ENCODE results near the gene APOD.
"Not testable (repeated sequence)": the region's sequence is repeated elsewhere in the genome, so short reads cannot be mapped to it uniquely, and the experiment has no call there.

Gene APOD

GRCh38 chr3:195614672-195615504, 31.1 kb upstream of the APOD start:
- H3K36me3 ChIP-seq (ENCODE audit: control insufficient read depth in 1 of 2, insufficient read depth in 2 of 2, low read length in 2 of 2); H3K4me1 ChIP-seq (ENCODE audit: control insufficient read depth in 1 of 2, insufficient read depth in 2 of 2, low read length in 2 of 2); H3K27ac ChIP-seq (ENCODE audit: low read length); H3K9me3 ChIP-seq (ENCODE audit: control insufficient read depth in 1 of 2, low read length in 2 of 2); H3K4me3 ChIP-seq (ENCODE audit: low read depth in 1 of 2, low read length in 2 of 2); H3K27me3 ChIP-seq (ENCODE audit: low read depth, low read length): not testable (repeated sequence)

DNA sequence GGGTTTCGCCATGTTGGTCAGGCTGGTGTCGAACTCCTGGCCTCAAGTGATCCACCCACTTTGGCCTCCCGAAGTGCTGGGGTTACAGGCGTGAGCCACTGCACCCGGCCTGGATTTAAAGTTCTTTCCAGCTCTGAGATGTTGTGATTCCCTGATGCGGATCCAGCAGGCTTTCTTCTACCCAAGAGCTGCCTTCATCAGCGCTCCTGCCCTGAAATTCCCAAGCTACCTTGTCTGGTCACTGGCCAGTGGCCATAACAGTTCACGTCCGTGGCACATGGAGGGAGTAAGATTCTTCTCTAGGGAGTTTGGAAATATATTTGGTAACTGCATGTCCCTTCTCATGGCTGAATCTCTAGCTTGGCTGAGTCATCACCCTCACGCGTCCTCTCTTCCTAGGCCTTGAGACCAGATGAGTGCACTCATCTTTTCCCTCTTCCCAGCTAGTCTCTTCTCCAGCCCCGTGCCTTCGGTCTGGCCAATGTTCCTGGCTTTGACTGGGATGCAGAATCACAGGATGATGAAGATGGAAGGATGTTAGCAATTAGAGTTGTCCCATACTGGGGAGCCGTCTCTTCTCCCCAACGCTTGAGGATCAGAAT, 29.8 kb upstream of the APOD start:
- no peaks in the 10 kb centered on the region for H3K4me1 ChIP-seq (ENCODE audit: control insufficient read depth in 1 of 2, insufficient read depth in 2 of 2, low read length in 2 of 2)
- no peak overlapping the region for H3K27ac ChIP-seq (ENCODE audit: low read length)
- no peaks in the 10 kb centered on the region for H3K9me3 ChIP-seq (ENCODE audit: control insufficient read depth in 1 of 2, low read length in 2 of 2)
- H3K27me3 ChIP-seq (ENCODE audit: low read depth, low read length), result no peaks in the 10 kb centered on the region
- no peaks in the 10 kb centered on the region for H3K36me3 ChIP-seq (ENCODE audit: control insufficient read depth in 1 of 2, insufficient read depth in 2 of 2, low read length in 2 of 2)
- H3K4me3 ChIP-seq (ENCODE audit: low read depth in 1 of 2, low read length in 2 of 2), result no peak overlapping the region

DNA sequence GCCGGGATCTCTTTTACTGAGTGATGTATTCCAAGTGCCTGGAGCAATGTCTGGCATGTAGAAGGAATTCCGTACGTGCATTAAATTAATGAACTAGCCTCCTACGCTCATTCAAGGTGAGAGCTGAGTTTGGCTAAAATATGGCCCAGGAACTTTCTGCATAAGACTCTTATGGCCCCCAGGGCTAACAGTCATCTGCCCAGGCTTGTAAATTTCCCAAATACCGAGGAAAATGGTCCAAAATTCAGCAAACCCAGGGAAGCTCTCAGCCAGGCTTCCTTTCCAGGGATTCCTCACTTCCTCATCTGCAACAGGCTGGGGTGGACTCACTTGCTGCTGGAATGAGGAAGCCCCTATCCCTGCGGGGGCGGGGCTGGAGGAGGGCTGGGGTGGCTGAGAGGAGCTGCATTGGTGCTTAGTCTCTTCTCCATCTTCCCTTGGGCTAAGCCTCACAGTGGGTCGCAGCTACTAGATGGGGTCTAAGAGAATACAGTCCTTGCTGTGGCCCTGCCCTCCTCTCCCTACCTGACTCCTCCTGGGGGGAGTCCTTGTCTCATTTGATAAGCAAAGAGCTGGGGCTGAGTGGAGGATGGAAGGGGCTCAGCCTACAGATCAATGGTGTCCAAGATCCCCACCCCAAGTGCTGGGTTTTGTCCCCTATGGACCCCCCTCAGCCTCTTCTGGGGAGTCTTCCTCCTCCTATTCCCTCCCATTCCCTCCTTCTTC, 28.5 kb upstream of the APOD start:
- no peaks in the 10 kb centered on the region for H3K4me1 ChIP-seq (ENCODE audit: control insufficient read depth in 1 of 2, insufficient read depth in 2 of 2, low read length in 2 of 2)
- H3K4me3 ChIP-seq (ENCODE audit: low read depth in 1 of 2, low read length in 2 of 2), result no peak overlapping the region
- no peaks in the 10 kb centered on the region for H3K36me3 ChIP-seq (ENCODE audit: control insufficient read depth in 1 of 2, insufficient read depth in 2 of 2, low read length in 2 of 2)
- no peak overlapping the region for H3K27ac ChIP-seq (ENCODE audit: low read length)
- no peaks in the 10 kb centered on the region for H3K9me3 ChIP-seq (ENCODE audit: control insufficient read depth in 1 of 2, low read length in 2 of 2)
- H3K27me3 ChIP-seq (ENCODE audit: low read depth, low read length), result no peaks in the 10 kb centered on the region

- Histone ChIP-seq H3K27me3 (ENCODE audit: low read depth, low read length) (no peaks in the 10 kb centered on the region), H3K4me1 (ENCODE audit: control insufficient read depth in 1 of 2, insufficient read depth in 2 of 2, low read length in 2 of 2) (no peaks in the 10 kb centered on the region), H3K9me3 (ENCODE audit: control insufficient read depth in 1 of 2, low read length in 2 of 2) (no peaks in the 10 kb centered on the region), H3K4me3 (ENCODE audit: low read depth in 1 of 2, low read length in 2 of 2) (no peak overlapping the region), H3K27ac (ENCODE audit: low read length) (no peak overlapping the region), H3K36me3 (ENCODE audit: control insufficient read depth in 1 of 2, insufficient read depth in 2 of 2, low read length in 2 of 2) (no peaks in the 10 kb centered on the region)
Observed at GRCh38 chr3:195609229-195609628, 25.5 kb upstream of the APOD start.

GRCh38 chr3:195601785-195602184, 18.0 kb upstream of the APOD start:
- H3K4me3 ChIP-seq (ENCODE audit: low read depth in 1 of 2, low read length in 2 of 2); H3K4me1 ChIP-seq (ENCODE audit: control insufficient read depth in 1 of 2, insufficient read depth in 2 of 2, low read length in 2 of 2); H3K27ac ChIP-seq (ENCODE audit: low read length); H3K36me3 ChIP-seq (ENCODE audit: control insufficient read depth in 1 of 2, insufficient read depth in 2 of 2, low read length in 2 of 2); H3K27me3 ChIP-seq (ENCODE audit: low read depth, low read length); H3K9me3 ChIP-seq (ENCODE audit: control insufficient read depth in 1 of 2, low read length in 2 of 2): not testable (repeated sequence)

DNA sequence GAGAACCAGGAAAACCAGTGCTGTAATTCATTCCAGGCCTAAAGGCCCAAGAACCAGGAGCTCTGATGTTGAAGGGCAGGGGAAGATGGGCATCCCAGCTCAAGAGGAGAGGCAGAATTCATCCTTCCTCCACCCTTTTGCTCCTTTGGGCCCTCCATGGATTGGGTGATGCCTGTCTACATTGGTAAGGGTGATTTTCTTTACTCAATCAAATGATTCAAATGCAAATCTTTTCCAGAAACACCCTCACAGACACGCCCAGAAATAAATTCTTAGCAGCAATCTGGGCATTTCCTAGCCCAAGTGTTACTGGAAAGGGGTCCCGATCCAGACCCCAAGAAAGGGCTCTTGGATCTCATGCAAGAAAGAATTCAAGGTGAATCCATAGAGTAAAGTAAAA, 17.6 kb upstream of the APOD start:
- Histone ChIP-seq H3K27me3 (ENCODE audit: low read depth, low read length) (no peaks in the 10 kb centered on the region), H3K9me3 (ENCODE audit: control insufficient read depth in 1 of 2, low read length in 2 of 2) (no peaks in the 10 kb centered on the region), H3K27ac (ENCODE audit: low read length) (no peak overlapping the region), H3K4me1 (ENCODE audit: control insufficient read depth in 1 of 2, insufficient read depth in 2 of 2, low read length in 2 of 2) (no peaks in the 10 kb centered on the region), H3K4me3 (ENCODE audit: low read depth in 1 of 2, low read length in 2 of 2) (no peak overlapping the region), H3K36me3 (ENCODE audit: control insufficient read depth in 1 of 2, insufficient read depth in 2 of 2, low read length in 2 of 2) (no peaks in the 10 kb centered on the region)

- not testable (repeated sequence) for H3K4me3 ChIP-seq (ENCODE audit: low read depth in 1 of 2, low read length in 2 of 2); H3K36me3 ChIP-seq (ENCODE audit: control insufficient read depth in 1 of 2, insufficient read depth in 2 of 2, low read length in 2 of 2); H3K27me3 ChIP-seq (ENCODE audit: low read depth, low read length); H3K4me1 ChIP-seq (ENCODE audit: control insufficient read depth in 1 of 2, insufficient read depth in 2 of 2, low read length in 2 of 2); H3K27ac ChIP-seq (ENCODE audit: low read length); H3K9me3 ChIP-seq (ENCODE audit: control insufficient read depth in 1 of 2, low read length in 2 of 2)
Observed at GRCh38 chr3:195599926-195600325, 16.2 kb upstream of the APOD start.

GRCh38 chr3:195599516-195599915, 15.8 kb upstream of the APOD start:
- H3K4me3 ChIP-seq (ENCODE audit: low read depth in 1 of 2, low read length in 2 of 2); H3K36me3 ChIP-seq (ENCODE audit: control insufficient read depth in 1 of 2, insufficient read depth in 2 of 2, low read length in 2 of 2); H3K27ac ChIP-seq (ENCODE audit: low read length); H3K9me3 ChIP-seq (ENCODE audit: control insufficient read depth in 1 of 2, low read length in 2 of 2); H3K27me3 ChIP-seq (ENCODE audit: low read depth, low read length); H3K4me1 ChIP-seq (ENCODE audit: control insufficient read depth in 1 of 2, insufficient read depth in 2 of 2, low read length in 2 of 2): not testable (repeated sequence)

GRCh38 chr3:195597848-195598247, 14.1 kb upstream of the APOD start:
- Histone ChIP-seq H3K9me3 (ENCODE audit: control insufficient read depth in 1 of 2, low read length in 2 of 2) (no peaks in the 10 kb centered on the region), H3K27ac (ENCODE audit: low read length) (no peak overlapping the region), H3K4me3 (ENCODE audit: low read depth in 1 of 2, low read length in 2 of 2) (no peak overlapping the region), H3K4me1 (ENCODE audit: control insufficient read depth in 1 of 2, insufficient read depth in 2 of 2, low read length in 2 of 2) (no peaks in the 10 kb centered on the region), H3K36me3 (ENCODE audit: control insufficient read depth in 1 of 2, insufficient read depth in 2 of 2, low read length in 2 of 2) (no peaks in the 10 kb centered on the region), H3K27me3 (ENCODE audit: low read depth, low read length) (no peaks in the 10 kb centered on the region)

DNA sequence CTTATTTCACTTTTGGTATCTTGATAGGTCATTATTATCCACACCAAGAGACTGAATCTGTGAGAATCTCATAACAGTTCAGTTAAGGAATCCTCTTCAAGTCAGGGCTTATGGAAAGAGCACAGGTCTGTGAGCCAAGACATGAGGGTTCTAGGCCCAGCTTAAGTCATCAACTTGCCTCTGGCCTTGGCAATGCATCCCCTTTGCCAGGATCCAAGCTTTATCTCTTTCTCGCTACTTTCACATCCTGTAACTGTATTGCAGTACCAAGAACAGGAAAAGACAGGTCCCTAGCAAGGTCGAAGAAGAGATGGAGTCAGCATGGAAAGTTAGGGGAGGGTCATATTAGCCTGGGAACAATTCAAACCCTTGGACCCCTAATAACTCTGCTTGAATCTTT, 13.5 kb upstream of the APOD start:
- H3K27me3 ChIP-seq (ENCODE audit: low read depth, low read length), result no peaks in the 10 kb centered on the region
- no peak overlapping the region for H3K27ac ChIP-seq (ENCODE audit: low read length)
- no peak overlapping the region for H3K4me3 ChIP-seq (ENCODE audit: low read depth in 1 of 2, low read length in 2 of 2)
- H3K36me3 ChIP-seq (ENCODE audit: control insufficient read depth in 1 of 2, insufficient read depth in 2 of 2, low read length in 2 of 2), result no peaks in the 10 kb centered on the region
- no peaks in the 10 kb centered on the region for H3K9me3 ChIP-seq (ENCODE audit: control insufficient read depth in 1 of 2, low read length in 2 of 2)
- H3K4me1 ChIP-seq (ENCODE audit: control insufficient read depth in 1 of 2, insufficient read depth in 2 of 2, low read length in 2 of 2), result no peaks in the 10 kb centered on the region

GRCh38 chr3:195596765-195597171, 13.0 kb upstream of the APOD start:
- no peak overlapping the region for H3K4me3 ChIP-seq (ENCODE audit: low read depth in 1 of 2, low read length in 2 of 2)
- H3K27ac ChIP-seq (ENCODE audit: low read length), result no peak overlapping the region
- H3K36me3 ChIP-seq (ENCODE audit: control insufficient read depth in 1 of 2, insufficient read depth in 2 of 2, low read length in 2 of 2), result no peaks in the 10 kb centered on the region
- no peaks in the 10 kb centered on the region for H3K9me3 ChIP-seq (ENCODE audit: control insufficient read depth in 1 of 2, low read length in 2 of 2)
- no peaks in the 10 kb centered on the region for H3K27me3 ChIP-seq (ENCODE audit: low read depth, low read length)
- no peaks in the 10 kb centered on the region for H3K4me1 ChIP-seq (ENCODE audit: control insufficient read depth in 1 of 2, insufficient read depth in 2 of 2, low read length in 2 of 2)
